WERI-Rb-1 (cell line): ENCODE data around the gene RYR2.

Experiments used
- DNase-seq: peaks from one replicate; pipeline ENCODE4 v3.0.0-alpha.2; 2020
- H3K27ac ChIP-seq: fragments of 250-450 bp; sonication (Bioruptor Pico); 2 replicates; pipeline ENCODE4 v1.5.1; 2020; ENCODE audit warnings: mild to moderate bottlenecking, moderate library complexity
- H3K27me3 ChIP-seq: fragments of 250-450 bp; sonication (Bioruptor Pico); 2 replicates; pipeline ENCODE4 v1.5.1; 2021; ENCODE audit warnings: mild to moderate bottlenecking, low read depth, moderate library complexity; ENCODE audit not compliant: insufficient read depth, severe bottlenecking
- H3K36me3 ChIP-seq: fragments of 250-450 bp; sonication (Bioruptor Pico); 2 replicates; pipeline ENCODE4 v1.5.1; 2020; ENCODE audit warnings: mild to moderate bottlenecking, moderate library complexity
- H3K4me3 ChIP-seq: 2 replicates; pipeline ENCODE4 v1.5.1; 2011; ENCODE audit warnings: low read depth, mild to moderate bottlenecking, control low read depth, low read length
- H3K9me3 ChIP-seq: fragments of 250-450 bp; sonication (Bioruptor Pico); 2 replicates; pipeline ENCODE4 v1.5.1; 2021; ENCODE audit warnings: mild to moderate bottlenecking, moderate library complexity; ENCODE audit not compliant: severe bottlenecking
- TF ChIP-seq, protein P1 (sequence below): IDR thresholded peaks from 2 replicates; pipeline ENCODE4 v1.5.1; 2011; ENCODE audit warnings: low read depth, mild to moderate bottlenecking, control low read depth, inconsistent platforms, low read length

RYR2 gene

DNA sequence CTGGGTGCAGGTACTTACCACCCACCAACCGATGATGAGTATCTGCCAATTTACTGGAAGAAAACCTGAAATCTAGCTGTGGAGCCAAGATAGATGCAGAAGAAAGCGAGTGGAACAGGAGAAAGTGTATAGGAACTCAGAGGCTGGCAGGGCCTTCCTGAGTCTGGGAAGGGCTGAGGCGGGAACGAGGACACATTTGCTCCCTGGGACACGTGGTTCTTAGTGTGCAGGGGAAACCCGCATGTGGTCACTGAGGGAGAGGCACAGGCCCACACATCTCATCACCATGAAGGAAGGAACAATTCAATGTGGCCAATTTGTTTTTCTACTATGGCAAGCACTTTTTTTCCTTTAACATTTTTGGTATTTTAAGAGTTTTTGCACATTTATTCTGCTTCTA, 8.2 kb downstream of the RYR2 start:
- TF ChIP-seq, protein P1, sequence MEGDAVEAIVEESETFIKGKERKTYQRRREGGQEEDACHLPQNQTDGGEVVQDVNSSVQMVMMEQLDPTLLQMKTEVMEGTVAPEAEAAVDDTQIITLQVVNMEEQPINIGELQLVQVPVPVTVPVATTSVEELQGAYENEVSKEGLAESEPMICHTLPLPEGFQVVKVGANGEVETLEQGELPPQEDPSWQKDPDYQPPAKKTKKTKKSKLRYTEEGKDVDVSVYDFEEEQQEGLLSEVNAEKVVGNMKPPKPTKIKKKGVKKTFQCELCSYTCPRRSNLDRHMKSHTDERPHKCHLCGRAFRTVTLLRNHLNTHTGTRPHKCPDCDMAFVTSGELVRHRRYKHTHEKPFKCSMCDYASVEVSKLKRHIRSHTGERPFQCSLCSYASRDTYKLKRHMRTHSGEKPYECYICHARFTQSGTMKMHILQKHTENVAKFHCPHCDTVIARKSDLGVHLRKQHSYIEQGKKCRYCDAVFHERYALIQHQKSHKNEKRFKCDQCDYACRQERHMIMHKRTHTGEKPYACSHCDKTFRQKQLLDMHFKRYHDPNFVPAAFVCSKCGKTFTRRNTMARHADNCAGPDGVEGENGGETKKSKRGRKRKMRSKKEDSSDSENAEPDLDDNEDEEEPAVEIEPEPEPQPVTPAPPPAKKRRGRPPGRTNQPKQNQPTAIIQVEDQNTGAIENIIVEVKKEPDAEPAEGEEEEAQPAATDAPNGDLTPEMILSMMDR: no peak
- no peak for DNase-seq
- Histone ChIP-seq H3K27ac (no peak overlapping the region), H3K9me3 (no peaks in the 10 kb centered on the region), H3K36me3 (no peaks in the 10 kb centered on the region), H3K4me3 (no peak overlapping the region), H3K27me3 (no peaks in the 10 kb centered on the region)

DNA sequence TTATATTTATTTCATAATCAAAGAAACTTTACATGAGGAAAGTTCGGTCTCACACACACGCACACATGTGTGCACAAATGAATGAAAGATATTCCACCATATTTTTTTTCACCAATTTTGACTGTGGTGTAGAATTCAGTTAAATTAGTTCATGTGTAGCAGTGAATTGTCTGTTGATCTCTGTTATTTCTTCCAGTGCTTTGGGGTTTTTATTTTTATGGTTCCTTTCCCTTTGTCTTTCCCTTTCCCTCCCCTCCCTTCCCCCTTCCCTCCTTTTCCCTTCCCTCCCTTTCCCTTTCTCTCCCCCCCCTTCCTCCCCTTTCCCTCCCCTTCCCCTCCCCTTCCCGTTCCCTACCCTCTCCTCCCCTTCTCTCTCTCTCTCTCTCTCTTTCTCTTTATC, 8.9 kb downstream of the RYR2 start:
- no peaks in the 10 kb centered on the region for H3K9me3 ChIP-seq
- no peak for DNase-seq
- H3K27me3 ChIP-seq: no peaks in the 10 kb centered on the region
- no peak overlapping the region for H3K4me3 ChIP-seq
- no peaks in the 10 kb centered on the region for H3K36me3 ChIP-seq
- TF ChIP-seq, protein P1: no peak
- H3K27ac ChIP-seq: no peak overlapping the region

DNA sequence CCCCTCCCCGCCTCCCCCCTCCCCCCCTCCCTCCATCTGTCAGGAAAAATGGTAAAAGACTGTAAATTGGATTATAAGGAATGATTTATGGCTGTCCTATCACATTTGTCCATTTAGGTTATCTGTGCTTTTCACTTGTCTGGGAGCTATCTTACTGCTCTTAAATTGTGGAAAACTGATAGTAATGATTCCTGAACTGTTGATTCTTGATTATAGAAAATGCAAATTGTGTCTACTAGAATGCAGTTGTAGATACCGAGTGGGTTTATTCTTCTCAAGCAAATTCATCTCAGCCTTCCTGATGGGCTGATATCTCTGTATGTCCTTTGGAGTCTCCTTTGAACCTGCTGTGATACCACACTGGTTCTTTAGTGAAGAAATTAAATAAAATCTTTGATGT, 12.3 kb downstream of the RYR2 start:
- H3K4me3 ChIP-seq: no peak overlapping the region
- DNase-seq: no peak
- H3K36me3 ChIP-seq: no peaks in the 10 kb centered on the region
- no peaks in the 10 kb centered on the region for H3K27me3 ChIP-seq
- TF ChIP-seq, protein P1: no peak
- H3K9me3 ChIP-seq: no peaks in the 10 kb centered on the region
- H3K27ac ChIP-seq: no peak overlapping the region

DNA sequence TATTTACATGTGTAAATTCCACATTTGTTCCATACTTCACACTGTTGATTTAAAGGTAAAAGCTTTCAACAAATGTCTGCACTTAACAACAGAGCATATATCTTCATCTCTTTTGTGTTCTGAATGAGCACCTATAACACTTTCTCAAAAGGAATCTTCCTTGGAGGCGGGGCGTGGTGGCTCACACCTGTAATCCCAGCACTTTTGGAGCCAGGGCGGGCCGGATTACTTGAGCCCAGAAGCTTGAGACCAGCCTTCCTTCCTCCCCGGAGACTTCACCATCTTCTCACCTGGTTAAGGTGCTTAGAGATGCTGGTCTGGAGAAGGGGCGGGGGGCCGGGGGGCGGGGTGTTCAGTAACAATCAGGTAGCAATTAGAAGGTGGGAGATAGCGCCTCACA, 16.5 kb downstream of the RYR2 start:
- no peak for DNase-seq
- Histone ChIP-seq H3K27ac (no peak overlapping the region), H3K4me3 (no peak overlapping the region), H3K27me3 (no peaks in the 10 kb centered on the region), H3K36me3 (no peaks in the 10 kb centered on the region), H3K9me3 (no peaks in the 10 kb centered on the region)
- TF ChIP-seq, protein P1: no peak

DNA sequence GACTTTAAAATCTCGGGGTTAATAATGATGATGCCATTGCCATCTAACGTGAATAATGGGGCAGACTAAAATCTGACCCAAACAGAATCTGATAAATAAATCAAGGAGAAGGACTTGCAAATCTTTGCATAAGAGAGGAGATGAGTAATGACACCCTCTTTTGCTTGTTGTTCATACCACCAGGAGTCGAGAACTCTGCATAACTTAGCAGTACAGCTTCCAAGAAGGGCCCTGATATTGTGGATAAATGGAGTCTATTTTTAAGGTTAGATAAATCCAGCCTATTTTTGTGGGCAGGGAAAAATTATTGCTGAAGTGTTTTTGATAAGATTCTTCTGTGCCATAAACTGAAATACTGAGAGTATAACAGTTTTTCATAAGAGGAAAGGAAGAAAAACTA, 17.3 kb downstream of the RYR2 start:
- no peak overlapping the region for H3K4me3 ChIP-seq
- TF ChIP-seq, protein P1: no peak

DNA sequence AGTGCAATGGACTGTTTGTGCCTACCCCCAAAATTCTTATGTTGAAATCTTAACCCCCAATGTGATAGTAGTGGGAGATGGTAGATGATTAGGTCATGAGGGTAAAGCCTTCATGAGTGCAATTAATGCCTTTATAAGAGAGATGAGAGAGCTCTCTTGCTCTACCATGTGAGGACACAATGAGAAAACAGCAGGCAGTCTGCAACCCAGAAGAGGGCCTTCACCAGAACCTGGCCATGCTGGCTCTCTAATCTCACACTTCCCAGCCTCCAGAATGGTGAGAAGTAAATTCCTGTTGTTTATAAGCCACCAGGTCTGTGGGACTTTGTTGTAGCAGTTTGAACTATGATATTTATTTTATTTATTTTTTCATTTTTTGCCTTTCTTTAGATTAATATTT, 21.0 kb downstream of the RYR2 start:
- Histone ChIP-seq H3K36me3 (no peaks in the 10 kb centered on the region), H3K9me3 (no peaks in the 10 kb centered on the region), H3K27ac (no peak overlapping the region), H3K4me3 (no peak overlapping the region), H3K27me3 (no peaks in the 10 kb centered on the region)
- DNase-seq: no peak
- TF ChIP-seq, protein P1: no peak

More for the DNA sequence above, 17.3 kb downstream of the RYR2 start:
- no peaks in the 10 kb centered on the region for H3K27me3 ChIP-seq
- H3K36me3 ChIP-seq: no peaks in the 10 kb centered on the region
- H3K9me3 ChIP-seq: no peaks in the 10 kb centered on the region
- no peak overlapping the region for H3K27ac ChIP-seq
- DNase-seq: no peak
